ENCODE data around the gene IL7R.

GRCh38 chr5:35862126-35862525, 5.4 kb downstream of the IL7R start:
- TF ChIP-seq TCF7L2 (IDR thresholded peaks at IDR 0.05; ENCODE audit: borderline replicate concordance, extremely low read depth, insufficient read depth, insufficient read length) (no peak), ELF1 (IDR thresholded peaks at IDR 0.05; ENCODE audit: borderline replicate concordance, low read depth) (no peak), REST (IDR thresholded peaks at IDR 0.05; ENCODE audit: low read depth) (no peak), ZBTB33 (IDR thresholded peaks at IDR 0.05; ENCODE audit: extremely low read depth, insufficient replicate concordance, low read length) (no peak), POLR2A (IDR thresholded peaks at IDR 0.05; ENCODE audit: borderline replicate concordance, extremely low read depth, insufficient read depth, insufficient read length) (no peak), POLR2AphosphoS5 (IDR thresholded peaks at IDR 0.05; ENCODE audit: low read depth, low read length) (no peak), CTCF (IDR thresholded peaks at IDR 0.05 in 2 of 3, conservative IDR thresholded peaks at IDR 0.05 in 1 of 3; ENCODE audit: borderline replicate concordance in 1 of 3, insufficient read depth in 1 of 3, low read depth in 2 of 3, low read length in 2 of 3) (no peak)

Measured in HCT116 (cell line).